GM12873 (cell line): ENCODE measurements around the gene OSTF1.

Experiments
- CTCF ChIP-seq: IDR thresholded peaks from 2 replicates; pipeline ENCODE4 v1.5.1; 2012; ENCODE audit warnings: low read depth, mild to moderate bottlenecking, moderate library complexity, low read length, control low read depth; ENCODE audit not compliant: insufficient read depth; ENCODE audit errors: missing control alignments

The OSTF1 gene

GRCh38 chr9:75069171-75069570 lies 19.1 kb upstream of the OSTF1 start:
- no peak for TF ChIP-seq CTCF

- TF ChIP-seq CTCF: no peak
These were observed 16.7 kb upstream of the OSTF1 start for GRCh38 chr9:75071530-75072122.

GRCh38 chr9:75072895-75073294 lies 15.4 kb upstream of the OSTF1 start:
- TF ChIP-seq CTCF: no peak

- no peak for TF ChIP-seq CTCF
These were observed 6.7 kb upstream of the OSTF1 start for GRCh38 chr9:75081632-75082031.

GRCh38 chr9:75083188-75083970 lies 4.9 kb upstream of the OSTF1 start:
- no peak for TF ChIP-seq CTCF

- no peak for TF ChIP-seq CTCF
These were observed 4.1 kb upstream of the OSTF1 start for GRCh38 chr9:75084081-75084672.

- TF ChIP-seq CTCF: no peak
These were observed 2.7 kb upstream of the OSTF1 start for GRCh38 chr9:75085640-75086039.
